ENCODE results near the gene PNRC1.

Gene PNRC1

DNA sequence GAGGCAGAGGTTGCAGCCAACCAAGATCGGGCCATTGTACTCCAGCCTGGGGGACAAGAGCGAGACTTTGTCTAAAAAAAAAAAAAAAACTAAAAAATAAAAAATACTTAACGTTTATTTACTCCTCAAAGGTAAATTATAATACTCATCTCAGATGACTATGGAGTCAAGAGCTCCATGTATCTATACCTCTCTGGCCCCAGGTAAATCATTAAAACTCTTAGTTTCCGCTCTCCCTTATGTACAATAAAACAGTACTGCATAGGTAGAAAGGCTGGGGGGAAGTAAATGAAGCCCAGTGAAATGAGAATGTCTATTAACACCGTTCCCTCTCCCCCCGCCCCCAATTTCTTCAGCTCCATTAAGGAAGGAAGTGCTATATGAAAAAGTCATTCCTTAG is 36.2 kb downstream of the PNRC1 start:
- no CpG with 5 or more reads among the region's 6 CpGs for WGBS (ENCODE audit: extremely low coverage, insufficient coverage, low lambda C conversion rate)
- Histone ChIP-seq H2BK120ac (ENCODE audit: low read depth, low read length) (no peak overlapping the region), H3K27me3 (ENCODE audit: insufficient read depth, low read length, poor library complexity) (no peaks in the 10 kb centered on the region)

GRCh38 chr6:89117211-89118108 is 36.9 kb downstream of the PNRC1 start, which contains the start of gene SRSF12:
Gene SRSF12, minus strand, starts transcription at chr6:89118071. Its CDS starts 184 bp downstream, at chr6:89117887.
- no peak within 1 kb of the TSS for H3K27ac ChIP-seq (ENCODE audit: low read depth, low read length)
- no peak within 1 kb of the TSS for H2BK5ac ChIP-seq (ENCODE audit: low read length)
- no peaks in the 10 kb centered on the region for H3K27me3 ChIP-seq (ENCODE audit: insufficient read depth, low read length, poor library complexity)
- DNase-seq, result peak; percentile 53
- WGBS (ENCODE audit: extremely low coverage, insufficient coverage, low lambda C conversion rate), result no CpG with 5 or more reads among the region's 106 CpGs
- H3K79me2 ChIP-seq (ENCODE audit: control insufficient read depth, insufficient read depth, low read length), result no peaks in the 10 kb centered on the region
- H3K56ac ChIP-seq (ENCODE audit: low read length), result peak within 1 kb of the TSS; percentile 88
- H2AK5ac ChIP-seq (ENCODE audit: low read length), result no peak within 1 kb of the TSS
- peak within 1 kb of the TSS; percentile 60 for H3K4me3 ChIP-seq (ENCODE audit: low read length)
- H3K9ac ChIP-seq (ENCODE audit: low read length), result peak within 1 kb of the TSS; percentile 80
- peak within 1 kb of the TSS; percentile 43 for H4K8ac ChIP-seq (ENCODE audit: low read depth, low read length)
- no peaks in the 10 kb centered on the region for H3K4me1 ChIP-seq (ENCODE audit: control insufficient read depth, low read depth, low read length)
- peak within 1 kb of the TSS; percentile 74 for H3K4ac ChIP-seq (ENCODE audit: low read depth, low read length)
- no peak within 1 kb of the TSS for H2BK120ac ChIP-seq (ENCODE audit: low read depth, low read length)
- peak within 1 kb of the TSS; percentile 94 for H3K18ac ChIP-seq (ENCODE audit: low read length)
- H3K23ac ChIP-seq (ENCODE audit: low read length), result peak within 1 kb of the TSS; percentile 80
- peak within 1 kb of the TSS; percentile 71 for H3K4me2 ChIP-seq (ENCODE audit: low read length)
- H4K5ac ChIP-seq (ENCODE audit: low read length), result no peak within 1 kb of the TSS
- H3K79me1 ChIP-seq (ENCODE audit: low read length), result no peaks in the 10 kb centered on the region
- H2BK15ac ChIP-seq (replicated peaks; ENCODE audit: low read depth), result no peak within 1 kb of the TSS
- no peaks in the 10 kb centered on the region for H3K36me3 ChIP-seq (ENCODE audit: control insufficient read depth, insufficient read depth, low read length)

More for the DNA sequence above, 36.2 kb downstream of the PNRC1 start:
- Histone ChIP-seq H3K4me2 (ENCODE audit: low read length) (peak overlapping the region; percentile 71), H3K18ac (ENCODE audit: low read length) (peak overlapping the region; percentile 41), H3K4ac (ENCODE audit: low read depth, low read length) (no peak overlapping the region), H3K79me2 (ENCODE audit: control insufficient read depth, insufficient read depth, low read length) (no peaks in the 10 kb centered on the region), H3K56ac (ENCODE audit: low read length) (peak overlapping the region; percentile 87), H3K4me1 (ENCODE audit: control insufficient read depth, low read depth, low read length) (no peaks in the 10 kb centered on the region), H3K79me1 (ENCODE audit: low read length) (no peaks in the 10 kb centered on the region), H3K4me3 (ENCODE audit: low read length) (peak overlapping the region; percentile 60), H3K27ac (ENCODE audit: low read depth, low read length) (no peak overlapping the region), H4K8ac (ENCODE audit: low read depth, low read length) (no peak overlapping the region), H2AK5ac (ENCODE audit: low read length) (no peak overlapping the region), H2BK5ac (ENCODE audit: low read length) (no peak overlapping the region), H3K23ac (ENCODE audit: low read length) (peak overlapping the region; percentile 45), H3K9ac (ENCODE audit: low read length) (peak overlapping the region; percentile 80), H2BK15ac (replicated peaks; ENCODE audit: low read depth) (no peak overlapping the region), H3K36me3 (ENCODE audit: control insufficient read depth, insufficient read depth, low read length) (no peaks in the 10 kb centered on the region), H4K5ac (ENCODE audit: low read length) (no peak overlapping the region)
- no peak for DNase-seq

- no peak for DNase-seq
- no peak overlapping the region for H3K9ac ChIP-seq (ENCODE audit: low read length)
- H3K56ac ChIP-seq (ENCODE audit: low read length), result no peak overlapping the region
- H4K5ac ChIP-seq (ENCODE audit: low read length), result no peak overlapping the region
- H2AK5ac ChIP-seq (ENCODE audit: low read length), result no peak overlapping the region
- no peaks in the 10 kb centered on the region for H3K79me1 ChIP-seq (ENCODE audit: low read length)
- no peaks in the 10 kb centered on the region for H3K36me3 ChIP-seq (ENCODE audit: control insufficient read depth, insufficient read depth, low read length)
- H3K18ac ChIP-seq (ENCODE audit: low read length), result no peak overlapping the region
- no peak overlapping the region for H3K4ac ChIP-seq (ENCODE audit: low read depth, low read length)
- H2BK120ac ChIP-seq (ENCODE audit: low read depth, low read length), result no peak overlapping the region
- no peak overlapping the region for H3K27ac ChIP-seq (ENCODE audit: low read depth, low read length)
- no peak overlapping the region for H3K23ac ChIP-seq (ENCODE audit: low read length)
- H2BK15ac ChIP-seq (replicated peaks; ENCODE audit: low read depth), result no peak overlapping the region
- H3K27me3 ChIP-seq (ENCODE audit: insufficient read depth, low read length, poor library complexity), result no peaks in the 10 kb centered on the region
- no peak overlapping the region for H3K4me3 ChIP-seq (ENCODE audit: low read length)
- WGBS (ENCODE audit: extremely low coverage, insufficient coverage, low lambda C conversion rate), result no CpG with 5 or more reads among the region's 8 CpGs
- H3K79me2 ChIP-seq (ENCODE audit: control insufficient read depth, insufficient read depth, low read length), result no peaks in the 10 kb centered on the region
- H3K4me1 ChIP-seq (ENCODE audit: control insufficient read depth, low read depth, low read length), result no peaks in the 10 kb centered on the region
- no peak overlapping the region for H4K8ac ChIP-seq (ENCODE audit: low read depth, low read length)
- H2BK5ac ChIP-seq (ENCODE audit: low read length), result no peak overlapping the region
- no peak overlapping the region for H3K4me2 ChIP-seq (ENCODE audit: low read length)
Observed at GRCh38 chr6:89118931-89119330, 38.4 kb downstream of the PNRC1 start.

DNA sequence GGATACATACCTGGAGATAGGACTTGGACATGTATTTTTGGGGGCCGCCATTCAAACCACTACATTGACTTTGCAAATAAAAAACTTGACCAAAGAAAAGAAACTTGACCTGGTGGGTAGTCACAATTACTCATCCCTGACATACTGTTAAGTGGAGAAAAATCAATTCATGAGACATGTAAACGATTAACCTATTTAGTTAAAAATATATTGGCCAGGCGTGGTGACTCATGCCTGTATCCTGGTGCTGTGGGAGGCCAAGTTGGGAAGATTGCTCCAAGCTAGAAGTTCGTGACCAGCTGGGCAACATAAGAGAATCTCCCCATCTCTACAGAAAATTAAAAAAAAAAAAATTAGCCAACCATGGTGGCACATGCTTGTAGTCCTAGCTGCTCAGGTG is 39.8 kb downstream of the PNRC1 start:
- Histone ChIP-seq H3K36me3 (ENCODE audit: control insufficient read depth, insufficient read depth, low read length) (no peaks in the 10 kb centered on the region), H3K27me3 (ENCODE audit: insufficient read depth, low read length, poor library complexity) (no peaks in the 10 kb centered on the region), H3K4ac (ENCODE audit: low read depth, low read length) (no peak overlapping the region), H3K18ac (ENCODE audit: low read length) (no peak overlapping the region), H3K56ac (ENCODE audit: low read length) (no peak overlapping the region), H2BK120ac (ENCODE audit: low read depth, low read length) (no peak overlapping the region), H4K8ac (ENCODE audit: low read depth, low read length) (no peak overlapping the region), H3K27ac (ENCODE audit: low read depth, low read length) (no peak overlapping the region), H3K4me1 (ENCODE audit: control insufficient read depth, low read depth, low read length) (no peaks in the 10 kb centered on the region), H2BK5ac (ENCODE audit: low read length) (no peak overlapping the region), H4K5ac (ENCODE audit: low read length) (no peak overlapping the region), H3K79me2 (ENCODE audit: control insufficient read depth, insufficient read depth, low read length) (no peaks in the 10 kb centered on the region), H3K79me1 (ENCODE audit: low read length) (no peaks in the 10 kb centered on the region), H3K9ac (ENCODE audit: low read length) (no peak overlapping the region), H3K23ac (ENCODE audit: low read length) (no peak overlapping the region), H3K4me3 (ENCODE audit: low read length) (no peak overlapping the region), H2BK15ac (replicated peaks; ENCODE audit: low read depth) (no peak overlapping the region), H2AK5ac (ENCODE audit: low read length) (no peak overlapping the region), H3K4me2 (ENCODE audit: low read length) (no peak overlapping the region)
- no peak for DNase-seq
- WGBS (ENCODE audit: extremely low coverage, insufficient coverage, low lambda C conversion rate), result no CpG with 5 or more reads among the region's 4 CpGs

DNA sequence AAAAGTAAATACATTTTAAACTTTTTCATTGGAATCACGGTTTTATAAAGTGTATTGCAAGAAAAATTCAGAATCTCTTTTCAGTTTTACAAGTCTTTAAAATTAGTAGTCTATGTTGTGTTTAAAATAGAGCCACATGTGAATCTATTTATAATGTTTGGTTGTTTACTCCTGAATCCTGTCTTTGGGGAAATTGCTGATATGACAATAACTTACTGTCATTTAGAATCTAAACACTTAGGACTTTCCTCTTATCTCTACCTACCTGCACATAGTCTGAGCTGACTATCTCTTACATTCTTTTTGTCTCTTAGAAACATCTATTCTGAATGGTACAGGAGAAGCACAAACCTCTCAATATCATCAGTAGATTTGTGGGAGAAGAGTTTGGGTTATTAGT is 41.4 kb downstream of the PNRC1 start:
- no peak overlapping the region for H3K4me2 ChIP-seq (ENCODE audit: low read length)
- no peaks in the 10 kb centered on the region for H3K79me2 ChIP-seq (ENCODE audit: control insufficient read depth, insufficient read depth, low read length)
- H3K79me1 ChIP-seq (ENCODE audit: low read length), result no peaks in the 10 kb centered on the region
- no peak for DNase-seq
- no peaks in the 10 kb centered on the region for H3K27me3 ChIP-seq (ENCODE audit: insufficient read depth, low read length, poor library complexity)
- H3K36me3 ChIP-seq (ENCODE audit: control insufficient read depth, insufficient read depth, low read length), result no peaks in the 10 kb centered on the region
- no peak overlapping the region for H3K27ac ChIP-seq (ENCODE audit: low read depth, low read length)
- no peaks in the 10 kb centered on the region for H3K4me1 ChIP-seq (ENCODE audit: control insufficient read depth, low read depth, low read length)
- H2BK5ac ChIP-seq (ENCODE audit: low read length), result no peak overlapping the region
- H3K4ac ChIP-seq (ENCODE audit: low read depth, low read length), result no peak overlapping the region
- H3K23ac ChIP-seq (ENCODE audit: low read length), result no peak overlapping the region
- no peak overlapping the region for H2BK15ac ChIP-seq (replicated peaks; ENCODE audit: low read depth)
- no peak overlapping the region for H3K56ac ChIP-seq (ENCODE audit: low read length)
- H4K8ac ChIP-seq (ENCODE audit: low read depth, low read length), result no peak overlapping the region
- no peak overlapping the region for H2BK120ac ChIP-seq (ENCODE audit: low read depth, low read length)
- WGBS (ENCODE audit: extremely low coverage, insufficient coverage, low lambda C conversion rate), result no CpG with 5 or more reads among the region's 1 CpG
- no peak overlapping the region for H3K9ac ChIP-seq (ENCODE audit: low read length)
- H3K4me3 ChIP-seq (ENCODE audit: low read length), result no peak overlapping the region
- H3K18ac ChIP-seq (ENCODE audit: low read length), result no peak overlapping the region
- no peak overlapping the region for H4K5ac ChIP-seq (ENCODE audit: low read length)
- H2AK5ac ChIP-seq (ENCODE audit: low read length), result no peak overlapping the region

All from mesendoderm (in vitro differentiated cells).